ENCODE results near the gene STK33. TPM values are rescaled to one million over a fixed set of nuclear protein-coding genes. Genes with fewer than 3 reads are reported as not detected.

Gene STK33
- total RNA-seq, result not detected
- polyA plus RNA-seq, result not detected

GRCh38 chr11:8593935-8594909 is at the start of gene STK33:
STK33 (minus strand) TSS chr11:8594228; CDS start chr11:8474905, 119,323 bp downstream.
- Mint-ChIP-seq H3K9me3 (no peaks in the 10 kb centered on the region), H3K4me1 (peaks cover 0 to 7% (median 3%) of the 10 kb centered on the region in 4 donors), H3K27me3 (peaks cover 32 to 48% of the 10 kb centered on the region in 2 donors), H3K27ac (no peak within 1 kb of the TSS), H3K4me3 (peak within 1 kb of the TSS; percentile 52 to 81 (median 60)), H3K36me3 (no peaks in the 10 kb centered on the region)
- ChIA-PET CTCF (ENCODE audit: partially characterized antibody) (interaction anchor here (1.2 kb wide), 1 partner anchor 15 kb away, joined by 4 read pairs; no protein-coding TSS in a partner anchor), POLR2A (ENCODE audit: partially characterized antibody) (no interaction called here)
- H3K4me1 ChIP-seq (ENCODE audit: insufficient read depth, low read length), result peaks cover 4% of the 10 kb centered on the region
- no peaks in the 10 kb centered on the region for H3K9me3 ChIP-seq (ENCODE audit: control insufficient read depth in 1 of 2, low read length in 2 of 2)
- no peaks in the 10 kb centered on the region for H3K36me3 ChIP-seq (ENCODE audit: insufficient read depth, low read length)
- H3K27ac ChIP-seq (ENCODE audit: low read depth, low read length), result no peak within 1 kb of the TSS
- H3K4me3 ChIP-seq (ENCODE audit: low read length in 2 of 2), result no peak within 1 kb of the TSS
- DNase-seq, result no peak
- peaks cover 18% of the 10 kb centered on the region for H3K27me3 ChIP-seq (ENCODE audit: insufficient read depth, low read length)
- intact Hi-C loops (cut with micrococcal nuclease), result no loop called here

DNA sequence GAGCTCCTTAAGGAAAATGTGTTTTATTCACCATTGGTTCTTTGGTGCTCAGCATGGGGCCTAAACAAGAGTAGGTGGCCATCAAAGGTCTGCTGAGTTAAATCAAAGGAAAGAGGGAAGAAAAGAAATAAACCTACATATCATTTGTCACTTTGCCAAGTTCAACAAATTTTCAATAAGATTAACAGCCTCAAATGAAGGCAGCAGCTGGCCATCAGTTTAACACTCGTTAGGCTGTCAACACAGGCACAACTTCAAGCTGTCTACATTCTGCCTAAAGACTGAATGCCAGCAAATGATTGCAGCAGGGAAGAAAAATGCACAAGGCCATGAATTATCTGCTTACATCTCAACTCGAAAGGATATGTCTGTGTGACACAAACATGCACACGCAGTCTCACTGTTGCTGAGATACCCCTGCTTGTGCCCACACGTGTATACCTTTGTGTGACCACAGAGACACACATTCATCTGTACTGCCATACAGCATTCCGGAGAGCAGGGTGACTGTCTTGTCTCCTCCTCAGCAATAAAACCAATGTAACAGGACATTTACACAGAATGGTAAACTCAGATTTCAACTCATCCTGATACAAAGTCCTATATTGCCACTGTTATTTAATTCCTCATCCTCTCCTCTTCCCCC is 48.3 kb upstream of the STK33 start:
- H3K27ac ChIP-seq (ENCODE audit: low read depth, low read length), result no peak overlapping the region
- intact Hi-C loops (cut with micrococcal nuclease), result no loop called here
- Mint-ChIP-seq H3K4me1 (peaks cover 0 to 2% (median 0%) of the 10 kb centered on the region in 4 donors), H3K9me3 (peaks cover 0 to 2% (median 0%) of the 10 kb centered on the region in 8 donors), H3K36me3 (peaks cover 56% of the 10 kb centered on the region in 2 donors), H3K27ac (no peak overlapping the region), H3K27me3 (no peaks in the 10 kb centered on the region), H3K4me3 (no peak overlapping the region)
- no peaks in the 10 kb centered on the region for H3K27me3 ChIP-seq (ENCODE audit: insufficient read depth, low read length)
- CTCF ChIA-PET (ENCODE audit: partially characterized antibody), result interaction anchor here (1.0 kb wide), 1 partner anchor 20 kb away, joined by 3 read pairs; no protein-coding TSS in a partner anchor
- POLR2A ChIA-PET (ENCODE audit: partially characterized antibody), result no interaction called here
- no peaks in the 10 kb centered on the region for H3K4me1 ChIP-seq (ENCODE audit: insufficient read depth, low read length)
- DNase-seq, result no peak
- no peaks in the 10 kb centered on the region for H3K9me3 ChIP-seq (ENCODE audit: control insufficient read depth in 1 of 2, low read length in 2 of 2)
- no peak overlapping the region for H3K4me3 ChIP-seq (ENCODE audit: low read length in 2 of 2)
- peaks cover 51% of the 10 kb centered on the region for H3K36me3 ChIP-seq (ENCODE audit: insufficient read depth, low read length)

GRCh38 chr11:8641332-8641731 is 47.3 kb upstream of the STK33 start:
- peak overlapping the region in 1 of 7 donors; percentile 18 for H3K27ac Mint-ChIP-seq
- peaks cover 47% of the 10 kb centered on the region for H3K36me3 ChIP-seq (ENCODE audit: insufficient read depth, low read length)
- intact Hi-C loops (cut with micrococcal nuclease), result no loop called here

DNA sequence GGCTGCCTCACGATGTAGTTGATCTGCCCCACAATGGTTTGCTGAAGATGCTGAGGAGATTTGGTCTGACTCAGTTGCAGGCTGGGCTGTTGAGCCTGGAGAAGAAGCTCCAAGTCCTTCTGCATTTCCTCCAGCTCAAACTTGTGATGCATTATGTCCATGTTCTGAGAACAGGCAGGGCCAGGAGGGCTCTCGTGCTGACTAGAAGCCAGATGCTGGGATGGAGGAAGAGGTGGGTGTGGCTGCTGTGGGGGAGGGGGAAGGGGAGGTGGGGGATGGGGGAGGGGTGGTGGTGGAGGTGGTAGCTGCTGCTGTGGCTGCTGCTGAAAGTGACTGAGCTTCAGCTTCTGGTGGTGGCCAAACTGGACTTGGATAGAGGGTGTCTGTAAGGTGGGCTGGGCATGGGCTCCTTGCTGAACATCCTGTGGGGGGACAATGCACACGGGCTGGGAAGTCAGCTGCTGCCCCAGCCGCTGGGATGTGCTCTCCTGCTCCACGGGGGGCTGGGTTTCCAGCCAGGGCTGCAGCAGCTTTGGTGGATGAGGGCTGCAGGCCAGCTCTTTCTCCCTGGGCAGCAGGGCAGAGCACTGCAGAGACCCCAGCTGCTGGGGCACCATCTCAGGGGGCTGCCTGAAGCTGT is 46.4 kb upstream of the STK33 start:
- Mint-ChIP-seq H3K27ac (no peak overlapping the region), H3K27me3 (no peaks in the 10 kb centered on the region), H3K4me3 (no peak overlapping the region), H3K9me3 (peaks cover 2 to 16% (median 7%) of the 10 kb centered on the region in 8 donors), H3K4me1 (peaks cover 0 to 2% (median 0%) of the 10 kb centered on the region in 4 donors), H3K36me3 (peaks cover 66 to 73% of the 10 kb centered on the region in 2 donors)
- Histone ChIP-seq H3K4me3 (ENCODE audit: low read length in 2 of 2) (no peak overlapping the region), H3K4me1 (ENCODE audit: insufficient read depth, low read length) (no peaks in the 10 kb centered on the region), H3K36me3 (ENCODE audit: insufficient read depth, low read length) (peaks cover 37% of the 10 kb centered on the region), H3K9me3 (ENCODE audit: control insufficient read depth in 1 of 2, low read length in 2 of 2) (no peaks in the 10 kb centered on the region), H3K27ac (ENCODE audit: low read depth, low read length) (no peak overlapping the region), H3K27me3 (ENCODE audit: insufficient read depth, low read length) (no peaks in the 10 kb centered on the region)
- DNase-seq, result no peak
- POLR2A ChIA-PET (ENCODE audit: partially characterized antibody), result no interaction called here
- CTCF ChIA-PET (ENCODE audit: partially characterized antibody), result no interaction called here
- intact Hi-C loops (cut with micrococcal nuclease), result no loop called here

More at GRCh38 chr11:8641332-8641731, 47.3 kb upstream of the STK33 start:
- Histone ChIP-seq H3K4me1 (ENCODE audit: insufficient read depth, low read length) (no peaks in the 10 kb centered on the region), H3K27me3 (ENCODE audit: insufficient read depth, low read length) (no peaks in the 10 kb centered on the region), H3K4me3 (ENCODE audit: low read length in 2 of 2) (no peak overlapping the region), H3K27ac (ENCODE audit: low read depth, low read length) (no peak overlapping the region), H3K9me3 (ENCODE audit: control insufficient read depth in 1 of 2, low read length in 2 of 2) (no peaks in the 10 kb centered on the region)
- DNase-seq, result no peak
- peaks cover 57 to 64% of the 10 kb centered on the region in 2 donors for H3K36me3 Mint-ChIP-seq
- peaks cover 2 to 10% (median 4%) of the 10 kb centered on the region in 8 donors for H3K9me3 Mint-ChIP-seq
- no peak overlapping the region for H3K4me3 Mint-ChIP-seq
- ChIA-PET POLR2A (ENCODE audit: partially characterized antibody) (no interaction called here), CTCF (ENCODE audit: partially characterized antibody) (no interaction called here)
- peaks cover 0 to 2% (median 0%) of the 10 kb centered on the region in 4 donors for H3K4me1 Mint-ChIP-seq
- no peaks in the 10 kb centered on the region for H3K27me3 Mint-ChIP-seq

DNA sequence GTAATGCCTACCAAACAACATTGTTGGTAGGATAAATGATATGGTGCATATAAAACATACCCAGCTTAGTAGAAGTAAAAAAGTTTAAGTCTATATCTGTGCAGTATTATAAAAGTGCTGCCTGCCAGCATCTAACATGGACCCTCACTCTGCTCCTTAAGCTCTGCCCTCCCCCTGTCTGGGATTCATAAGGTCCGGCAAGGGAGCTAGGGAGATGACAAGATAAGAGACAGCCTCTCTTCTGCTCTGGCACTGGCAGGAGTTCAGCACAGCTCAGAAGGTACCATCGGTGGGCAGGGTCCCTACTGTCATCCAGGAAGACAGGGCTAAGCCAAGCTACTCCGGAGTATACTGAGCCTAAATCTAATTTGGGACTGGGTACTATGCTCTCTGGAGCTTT is 45.6 kb upstream of the STK33 start:
- ChIA-PET CTCF (ENCODE audit: partially characterized antibody) (interaction anchor here (0.5 to 2.0 kb wide), 2 partner anchors 9 to 55 kb away, joined by 3 to 6 read pairs; no protein-coding TSS in a partner anchor), POLR2A (ENCODE audit: partially characterized antibody) (no interaction called here)
- Mint-ChIP-seq H3K9me3 (peaks cover 2 to 16% (median 7%) of the 10 kb centered on the region in 8 donors), H3K27me3 (no peaks in the 10 kb centered on the region), H3K36me3 (peaks cover 73 to 80% of the 10 kb centered on the region in 2 donors), H3K4me1 (peaks cover 0 to 2% (median 0%) of the 10 kb centered on the region in 4 donors), H3K4me3 (no peak overlapping the region), H3K27ac (no peak overlapping the region)
- no peaks in the 10 kb centered on the region for H3K4me1 ChIP-seq (ENCODE audit: insufficient read depth, low read length)
- no peak overlapping the region for H3K4me3 ChIP-seq (ENCODE audit: low read length in 2 of 2)
- H3K27ac ChIP-seq (ENCODE audit: low read depth, low read length), result no peak overlapping the region
- no peaks in the 10 kb centered on the region for H3K27me3 ChIP-seq (ENCODE audit: insufficient read depth, low read length)
- no peaks in the 10 kb centered on the region for H3K9me3 ChIP-seq (ENCODE audit: control insufficient read depth in 1 of 2, low read length in 2 of 2)
- no peak for DNase-seq
- intact Hi-C loops (cut with micrococcal nuclease), result no loop called here
- peaks cover 30% of the 10 kb centered on the region for H3K36me3 ChIP-seq (ENCODE audit: insufficient read depth, low read length)

- CTCF ChIA-PET (ENCODE audit: partially characterized antibody), result interaction anchor here (2.0 kb wide), 1 partner anchor 10 kb away, joined by 6 read pairs; no protein-coding TSS in a partner anchor
- no peak for DNase-seq
- H3K4me3 Mint-ChIP-seq, result no peak overlapping the region
- H3K36me3 ChIP-seq (ENCODE audit: insufficient read depth, low read length), result peaks cover 26% of the 10 kb centered on the region
- H3K4me1 Mint-ChIP-seq, result peaks cover 0 to 2% (median 0%) of the 10 kb centered on the region in 4 donors
- H3K9me3 ChIP-seq (ENCODE audit: control insufficient read depth in 1 of 2, low read length in 2 of 2), result no peaks in the 10 kb centered on the region
- H3K27ac ChIP-seq (ENCODE audit: low read depth, low read length), result no peak overlapping the region
- no peaks in the 10 kb centered on the region for H3K4me1 ChIP-seq (ENCODE audit: insufficient read depth, low read length)
- intact Hi-C loops (cut with micrococcal nuclease), result no loop called here
- H3K36me3 Mint-ChIP-seq, result peaks cover 85 to 90% of the 10 kb centered on the region in 2 donors
- no peak overlapping the region for H3K4me3 ChIP-seq (ENCODE audit: low read length in 2 of 2)
- no peak overlapping the region for H3K27ac Mint-ChIP-seq
- POLR2A ChIA-PET (ENCODE audit: partially characterized antibody), result no interaction called here
- no peaks in the 10 kb centered on the region for H3K27me3 ChIP-seq (ENCODE audit: insufficient read depth, low read length)
- peaks cover 2 to 16% (median 7%) of the 10 kb centered on the region in 8 donors for H3K9me3 Mint-ChIP-seq
- no peaks in the 10 kb centered on the region for H3K27me3 Mint-ChIP-seq
These were observed 44.3 kb upstream of the STK33 start for GRCh38 chr11:8638300-8638699.
